Effector memory CD8-positive, alpha-beta T cell (primary cell): Measurements from ENCODE around the gene RPL3.

ENCODE experiments used
- ATAC-seq: fragments of 150-1000 bp; cut with Tn5 transposase; replicated peaks from 2 replicates; pipeline ENCODE4 v1.10.0; 2021; ENCODE audit warnings: mild to moderate bottlenecking, moderate library complexity
- DNase-seq, 3 experiments: peaks; one replicate each; pipeline ENCODE4 v3.0.0; 2021
- H3K27ac Mint-ChIP-seq, 2 donors: one replicate each; pipeline ENCODE4 v1.8.0; 2022; ENCODE audit warnings: mild to moderate bottlenecking in 2 of 2, mixed read lengths in 2 of 2, moderate library complexity in 2 of 2
- H3K27me3 Mint-ChIP-seq, 2 donors: one replicate each; pipeline ENCODE4 v1.8.0; 2022; ENCODE audit warnings: mixed read lengths in 2 of 2
- H3K36me3 Mint-ChIP-seq: one replicate; pipeline ENCODE4 v1.8.0; 2022; ENCODE audit warnings: mild to moderate bottlenecking, moderate library complexity, mixed read lengths; ENCODE audit not compliant: insufficient read depth
- H3K4me1 Mint-ChIP-seq, 2 donors: one replicate each; pipeline ENCODE4 v1.8.0; 2022; ENCODE audit warnings: low read depth in 2 of 2, mixed read lengths in 2 of 2
- H3K4me3 Mint-ChIP-seq, 2 donors: one replicate each; pipeline ENCODE4 v1.8.0; 2022; ENCODE audit warnings: mild to moderate bottlenecking in 2 of 2, mixed read lengths in 2 of 2, moderate library complexity in 2 of 2
- H3K9me3 Mint-ChIP-seq, 2 donors: one replicate each; pipeline ENCODE4 v1.8.0; 2022; ENCODE audit warnings: mixed read lengths in 2 of 2

RPL3 gene

DNA sequence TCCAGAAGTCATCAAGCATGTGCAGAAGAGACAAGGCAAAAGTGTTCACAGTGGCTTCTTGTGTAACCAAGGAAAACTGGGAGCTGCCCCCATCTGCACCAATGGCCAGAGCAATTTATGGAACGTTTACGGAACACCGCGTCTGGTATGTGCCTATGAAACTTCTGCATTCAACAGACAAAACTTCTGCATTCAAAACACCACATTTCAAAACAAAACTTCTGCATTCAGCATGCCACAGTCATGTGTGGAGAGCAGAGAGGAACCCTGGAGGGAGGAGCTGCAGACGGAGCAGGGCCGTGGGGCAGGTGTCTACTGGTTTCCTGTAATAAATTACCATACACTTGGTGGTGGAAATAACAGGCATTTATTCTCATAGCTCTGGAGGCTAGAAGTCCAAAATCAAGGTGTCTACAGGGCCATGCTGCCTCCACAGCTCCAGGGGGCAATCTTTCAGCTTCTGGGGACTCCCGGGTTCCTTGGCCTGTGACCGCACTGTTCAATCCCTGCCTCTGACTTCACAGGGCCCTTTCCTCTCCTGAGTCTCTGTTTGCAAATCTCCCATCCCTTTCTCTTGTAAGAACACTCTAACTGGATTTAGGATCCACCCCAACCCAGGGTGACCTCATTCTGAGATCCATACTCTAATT is 32.2 kb downstream of the RPL3 start:
- no peaks in the 10 kb centered on the region for H3K36me3 Mint-ChIP-seq
- peak; percentile 35 for ATAC-seq
- DNase-seq, result no peak
- H3K4me1 Mint-ChIP-seq, result peaks cover 8 to 12% of the 10 kb centered on the region in 2 donors
- no peak overlapping the region for H3K4me3 Mint-ChIP-seq
- H3K9me3 Mint-ChIP-seq, result no peaks in the 10 kb centered on the region
- H3K27me3 Mint-ChIP-seq, result peaks cover 0 to 9% of the 10 kb centered on the region in 2 donors
- H3K27ac Mint-ChIP-seq, result peak overlapping the region in 1 of 2 donors; percentile 54

GRCh38 chr22:39284983-39285382 is 34.4 kb downstream of the RPL3 start:
- ATAC-seq, result no peak
- H3K4me1 Mint-ChIP-seq, result peaks cover 8 to 12% of the 10 kb centered on the region in 2 donors
- H3K27ac Mint-ChIP-seq, result no peak overlapping the region
- DNase-seq, result no peak
- H3K27me3 Mint-ChIP-seq, result no peaks in the 10 kb centered on the region
- H3K36me3 Mint-ChIP-seq, result no peaks in the 10 kb centered on the region
- no peaks in the 10 kb centered on the region for H3K9me3 Mint-ChIP-seq
- no peak overlapping the region for H3K4me3 Mint-ChIP-seq

GRCh38 chr22:39284142-39284980 is 35.1 kb downstream of the RPL3 start:
- Mint-ChIP-seq H3K36me3 (peaks cover 2% of the 10 kb centered on the region), H3K4me3 (no peak overlapping the region), H3K4me1 (peaks cover 8 to 12% of the 10 kb centered on the region in 2 donors), H3K27me3 (peaks cover 0 to 2% of the 10 kb centered on the region in 2 donors), H3K9me3 (no peaks in the 10 kb centered on the region), H3K27ac (no peak overlapping the region)
- DNase-seq (no peak), ATAC-seq (no peak)

DNA sequence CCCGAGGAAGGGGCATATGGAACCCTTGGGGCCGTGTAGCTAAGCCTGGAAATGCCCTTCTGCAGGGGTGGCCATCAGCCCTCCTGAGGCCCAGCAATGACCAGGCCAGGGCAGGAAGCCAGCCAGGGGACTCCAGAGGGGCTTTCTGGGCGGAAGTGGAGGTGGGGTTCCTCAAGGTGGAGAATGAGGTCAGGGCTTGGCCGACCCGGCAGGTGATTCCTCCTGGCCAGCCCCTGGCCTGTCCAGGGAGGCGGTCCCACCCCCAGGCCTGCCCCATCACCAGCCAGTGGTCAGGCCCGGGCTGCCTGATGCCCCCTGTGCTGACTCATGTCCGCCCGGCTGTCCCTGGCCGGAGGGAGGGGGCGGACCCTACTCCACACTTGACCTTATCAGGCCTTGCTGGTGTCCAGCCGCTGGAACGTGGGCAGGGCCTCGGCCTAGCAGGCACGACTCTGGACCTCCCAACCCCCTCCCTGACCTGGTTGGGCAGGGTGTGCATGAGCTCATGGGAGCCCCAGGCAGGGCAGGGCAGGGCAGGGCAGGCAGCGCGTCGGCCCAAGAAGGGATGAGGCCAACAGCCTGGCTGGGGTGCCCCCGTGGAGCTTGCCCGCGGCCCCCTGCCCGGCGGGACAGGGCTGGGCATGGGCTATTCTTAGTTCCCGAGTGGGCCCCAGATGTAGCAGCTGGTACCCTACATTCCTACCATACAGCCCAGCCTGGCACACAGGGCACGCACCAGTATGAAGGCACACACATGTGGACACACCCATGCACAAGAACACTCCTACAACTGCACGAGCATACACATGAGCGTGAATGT is 35.9 kb downstream of the RPL3 start:
- Mint-ChIP-seq H3K9me3 (no peaks in the 10 kb centered on the region), H3K27ac (no peak overlapping the region), H3K36me3 (peaks cover 2% of the 10 kb centered on the region), H3K4me1 (peaks cover 8 to 12% of the 10 kb centered on the region in 2 donors), H3K4me3 (no peak overlapping the region), H3K27me3 (peaks cover 0 to 6% of the 10 kb centered on the region in 2 donors)
- DNase-seq (no peak), ATAC-seq (no peak)

GRCh38 chr22:39282645-39283321 is 36.6 kb downstream of the RPL3 start:
- Mint-ChIP-seq H3K4me3 (no peak overlapping the region), H3K4me1 (peaks cover 8 to 12% of the 10 kb centered on the region in 2 donors), H3K27me3 (peaks cover 0 to 6% of the 10 kb centered on the region in 2 donors), H3K36me3 (peaks cover 2% of the 10 kb centered on the region), H3K27ac (peak overlapping the region in 1 of 2 donors; percentile 44), H3K9me3 (no peaks in the 10 kb centered on the region)
- ATAC-seq, result no peak
- no peak for DNase-seq

DNA sequence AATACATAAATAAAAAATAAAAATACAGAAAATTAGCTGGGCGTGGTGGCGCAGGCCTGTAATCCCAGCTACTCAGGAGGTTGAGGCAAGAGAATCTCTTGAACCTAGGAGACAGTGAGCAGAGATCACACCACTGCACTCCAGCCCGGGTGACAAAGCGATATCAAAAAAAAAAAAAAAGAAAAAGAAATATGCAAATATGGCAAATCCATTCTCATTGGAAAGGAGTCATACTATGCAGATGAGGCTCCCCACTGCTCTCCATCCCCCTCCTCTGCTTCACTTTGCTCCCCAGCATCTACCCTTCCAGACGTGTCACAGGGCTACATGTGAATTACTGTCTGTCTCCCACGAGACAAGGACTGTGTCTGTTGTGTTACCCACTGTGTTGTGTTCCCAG is 38.3 kb downstream of the RPL3 start:
- no peak overlapping the region for H3K27ac Mint-ChIP-seq
- peaks cover 0 to 21% of the 10 kb centered on the region in 2 donors for H3K27me3 Mint-ChIP-seq
- H3K36me3 Mint-ChIP-seq, result peaks cover 2% of the 10 kb centered on the region
- ATAC-seq (no peak), DNase-seq (no peak)
- H3K4me3 Mint-ChIP-seq, result no peak overlapping the region
- peaks cover 0 to 8% of the 10 kb centered on the region in 2 donors for H3K4me1 Mint-ChIP-seq
- H3K9me3 Mint-ChIP-seq, result no peaks in the 10 kb centered on the region

GRCh38 chr22:39280250-39280649 is 39.2 kb downstream of the RPL3 start:
- peaks cover 0 to 28% of the 10 kb centered on the region in 2 donors for H3K27me3 Mint-ChIP-seq
- no peak for DNase-seq
- no peak overlapping the region for H3K27ac Mint-ChIP-seq
- no peak overlapping the region for H3K4me3 Mint-ChIP-seq
- H3K36me3 Mint-ChIP-seq, result peaks cover 2% of the 10 kb centered on the region
- peaks cover 0 to 8% of the 10 kb centered on the region in 2 donors for H3K4me1 Mint-ChIP-seq
- no peak for ATAC-seq
- H3K9me3 Mint-ChIP-seq, result no peaks in the 10 kb centered on the region

DNA sequence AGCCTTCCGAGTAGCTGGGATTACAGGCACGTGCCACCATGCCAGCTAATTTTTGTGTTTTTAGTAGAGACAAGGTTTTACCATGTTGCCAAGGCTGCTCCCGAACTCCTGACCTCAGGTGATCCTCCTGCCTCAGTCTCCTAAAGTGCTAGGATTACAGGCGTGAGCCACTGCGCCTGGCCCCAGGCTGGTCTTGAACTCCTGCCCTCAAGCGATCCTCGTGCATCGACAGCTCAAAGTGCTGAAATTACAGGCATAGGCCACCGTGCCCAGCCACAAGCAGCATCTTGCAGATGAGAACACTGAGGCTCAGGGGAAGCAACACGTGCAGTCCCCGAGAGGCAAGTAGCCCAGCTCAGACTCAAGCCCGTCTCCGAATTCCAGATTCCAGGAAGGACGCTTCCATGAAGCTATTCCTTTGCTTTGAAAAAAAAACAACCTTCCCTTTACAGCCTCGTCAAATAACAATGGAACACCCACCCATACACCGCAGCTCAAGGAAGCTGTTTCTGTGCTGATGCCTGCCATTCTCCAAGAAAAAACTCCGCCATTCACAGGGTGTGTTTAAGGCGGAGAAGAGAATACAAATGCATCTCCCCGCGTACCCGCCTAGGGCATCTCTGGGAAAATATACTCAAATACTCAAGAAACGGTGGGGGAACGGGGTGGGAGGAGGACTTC is 40.1 kb downstream of the RPL3 start:
- peak overlapping the region in 1 of 2 donors; percentile 49 for H3K27ac Mint-ChIP-seq
- peaks cover 2% of the 10 kb centered on the region for H3K36me3 Mint-ChIP-seq
- no peak for DNase-seq
- H3K4me1 Mint-ChIP-seq, result peaks cover 0 to 8% of the 10 kb centered on the region in 2 donors
- ATAC-seq, result no peak
- no peak overlapping the region for H3K4me3 Mint-ChIP-seq
- no peaks in the 10 kb centered on the region for H3K9me3 Mint-ChIP-seq
- H3K27me3 Mint-ChIP-seq, result peaks cover 0 to 28% of the 10 kb centered on the region in 2 donors

GRCh38 chr22:39278040-39278439 is 41.4 kb downstream of the RPL3 start:
- ATAC-seq (no peak), DNase-seq (no peak)
- Mint-ChIP-seq H3K27ac (no peak overlapping the region), H3K4me3 (no peak overlapping the region), H3K36me3 (peaks cover 2% of the 10 kb centered on the region), H3K4me1 (peaks cover 0 to 8% of the 10 kb centered on the region in 2 donors), H3K27me3 (peaks cover 0 to 28% of the 10 kb centered on the region in 2 donors), H3K9me3 (no peaks in the 10 kb centered on the region)

GRCh38 chr22:39277142-39277607 is 42.2 kb downstream of the RPL3 start:
- Mint-ChIP-seq H3K27ac (no peak overlapping the region), H3K4me3 (no peak overlapping the region), H3K9me3 (no peaks in the 10 kb centered on the region), H3K27me3 (peaks cover 0 to 28% of the 10 kb centered on the region in 2 donors), H3K36me3 (peaks cover 2% of the 10 kb centered on the region), H3K4me1 (no peaks in the 10 kb centered on the region)
- DNase-seq (no peak), ATAC-seq (no peak)

- DNase-seq (no peak), ATAC-seq (no peak)
- Mint-ChIP-seq H3K27ac (no peak overlapping the region), H3K9me3 (no peaks in the 10 kb centered on the region), H3K36me3 (peaks cover 2% of the 10 kb centered on the region), H3K4me1 (no peaks in the 10 kb centered on the region), H3K27me3 (peaks cover 0 to 28% of the 10 kb centered on the region in 2 donors), H3K4me3 (no peak overlapping the region)
Observed at GRCh38 chr22:39276440-39277141, 42.8 kb downstream of the RPL3 start.

DNA sequence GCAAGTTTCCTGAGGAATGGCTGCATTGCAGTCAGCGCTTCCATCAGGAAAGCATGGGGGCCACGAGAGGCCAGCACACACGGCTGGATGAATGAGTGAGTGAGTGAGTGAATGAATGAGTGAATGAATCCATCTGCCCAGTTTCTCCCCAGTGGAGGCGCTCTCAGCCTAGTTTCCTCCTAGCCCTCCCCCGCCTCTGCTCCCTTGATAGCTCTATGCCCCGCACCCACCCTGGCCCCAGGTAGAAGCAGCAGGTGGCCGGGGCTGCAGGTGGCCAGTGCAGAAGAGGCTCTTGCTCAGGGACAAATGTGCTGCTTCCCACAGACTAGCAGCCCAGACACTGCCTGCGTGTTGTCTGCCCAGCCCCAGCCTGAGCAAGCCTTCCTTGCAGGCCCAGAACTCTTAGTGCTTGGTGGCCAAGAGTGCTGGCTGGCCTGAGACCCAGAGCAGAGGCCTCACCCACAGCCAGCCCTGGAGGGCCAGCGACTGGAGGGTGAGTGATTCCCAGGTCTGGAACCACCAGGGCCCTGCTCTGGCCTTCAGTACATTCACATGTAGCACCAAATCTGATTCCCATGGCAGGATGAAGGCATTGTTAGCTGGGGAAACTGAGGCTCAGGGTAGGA is 43.5 kb downstream of the RPL3 start:
- H3K4me1 Mint-ChIP-seq, result no peaks in the 10 kb centered on the region
- H3K27me3 Mint-ChIP-seq, result peaks cover 0 to 28% of the 10 kb centered on the region in 2 donors
- H3K27ac Mint-ChIP-seq, result no peak overlapping the region
- H3K4me3 Mint-ChIP-seq, result no peak overlapping the region
- H3K36me3 Mint-ChIP-seq, result peaks cover 2% of the 10 kb centered on the region
- no peak for DNase-seq
- ATAC-seq, result no peak
- no peaks in the 10 kb centered on the region for H3K9me3 Mint-ChIP-seq
